NB4 (cell line): ENCODE measurements around the gene EML3.

Experiments
- MYC ChIP-seq: IDR thresholded peaks from 2 replicates; pipeline ENCODE4 v1.6.1; 2011; ENCODE audit warnings: low read depth, low read length
- POLR2A ChIP-seq: IDR thresholded peaks from 2 replicates; pipeline ENCODE4 v1.6.1; 2011; ENCODE audit warnings: mild to moderate bottlenecking; ENCODE audit not compliant: insufficient read length; ENCODE audit errors: extremely low read depth
- TF ChIP-seq, protein P1 (sequence below): IDR thresholded peaks from one replicate; pipeline ENCODE4 v1.5.1; 2012; ENCODE audit warnings: low read depth, low read length
- TF ChIP-seq, protein P2 (sequence below): IDR thresholded peaks from 2 replicates; pipeline ENCODE4 v1.6.1; 2011; ENCODE audit warnings: low read depth, low read length

DNA sequence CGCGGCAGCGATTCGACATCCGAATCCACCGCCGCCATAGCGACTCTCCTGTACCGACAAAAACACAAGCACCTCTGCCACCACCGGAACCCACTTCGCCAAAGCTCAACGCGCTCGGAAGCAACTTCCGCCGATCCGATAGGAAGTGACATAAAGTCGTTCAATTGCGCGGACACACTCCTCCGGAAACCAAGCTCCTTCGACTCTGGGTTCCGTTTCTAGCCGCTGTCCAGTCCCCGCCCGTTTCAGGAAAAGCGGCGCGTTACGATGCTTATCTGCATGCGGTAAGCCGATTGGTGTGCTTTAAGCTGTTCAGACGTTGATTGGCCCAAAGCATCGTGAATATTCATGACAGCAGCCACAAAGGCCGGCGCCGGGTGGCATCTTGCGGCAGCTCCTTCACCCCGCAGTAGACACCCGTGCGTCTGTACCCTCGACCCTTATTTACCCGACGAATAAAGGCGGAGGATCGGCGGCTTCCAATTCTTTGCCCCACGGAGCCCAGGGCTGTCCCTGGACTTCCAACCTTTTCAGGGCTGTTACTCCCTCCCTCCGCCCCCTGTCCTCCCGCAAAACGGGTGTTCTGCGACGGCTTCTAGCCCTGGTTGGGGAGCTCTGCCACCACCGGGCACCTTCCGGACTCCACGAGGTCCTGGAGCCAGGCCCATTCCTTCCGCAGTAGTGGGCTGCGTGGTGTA is 21.0 kb downstream of the EML3 start, which contains the start of gene TUT1:
- TF ChIP-seq POLR2A (peak; percentile 97), MYC (peak; percentile 99)
- TF ChIP-seq, protein P1, sequence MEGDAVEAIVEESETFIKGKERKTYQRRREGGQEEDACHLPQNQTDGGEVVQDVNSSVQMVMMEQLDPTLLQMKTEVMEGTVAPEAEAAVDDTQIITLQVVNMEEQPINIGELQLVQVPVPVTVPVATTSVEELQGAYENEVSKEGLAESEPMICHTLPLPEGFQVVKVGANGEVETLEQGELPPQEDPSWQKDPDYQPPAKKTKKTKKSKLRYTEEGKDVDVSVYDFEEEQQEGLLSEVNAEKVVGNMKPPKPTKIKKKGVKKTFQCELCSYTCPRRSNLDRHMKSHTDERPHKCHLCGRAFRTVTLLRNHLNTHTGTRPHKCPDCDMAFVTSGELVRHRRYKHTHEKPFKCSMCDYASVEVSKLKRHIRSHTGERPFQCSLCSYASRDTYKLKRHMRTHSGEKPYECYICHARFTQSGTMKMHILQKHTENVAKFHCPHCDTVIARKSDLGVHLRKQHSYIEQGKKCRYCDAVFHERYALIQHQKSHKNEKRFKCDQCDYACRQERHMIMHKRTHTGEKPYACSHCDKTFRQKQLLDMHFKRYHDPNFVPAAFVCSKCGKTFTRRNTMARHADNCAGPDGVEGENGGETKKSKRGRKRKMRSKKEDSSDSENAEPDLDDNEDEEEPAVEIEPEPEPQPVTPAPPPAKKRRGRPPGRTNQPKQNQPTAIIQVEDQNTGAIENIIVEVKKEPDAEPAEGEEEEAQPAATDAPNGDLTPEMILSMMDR, result no peak
- TF ChIP-seq, protein P2, sequence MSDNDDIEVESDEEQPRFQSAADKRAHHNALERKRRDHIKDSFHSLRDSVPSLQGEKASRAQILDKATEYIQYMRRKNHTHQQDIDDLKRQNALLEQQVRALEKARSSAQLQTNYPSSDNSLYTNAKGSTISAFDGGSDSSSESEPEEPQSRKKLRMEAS, result peak; percentile 92
